Measurements from ENCODE around the gene JMJD4. TPM values are rescaled to one million over a fixed set of nuclear protein-coding genes. Genes with fewer than 3 reads are reported as not detected.

JMJD4 gene
- total RNA-seq, 4 donors from 2014 or later: 9.2 to 21.6 (median 19.9) TPM

DNA sequence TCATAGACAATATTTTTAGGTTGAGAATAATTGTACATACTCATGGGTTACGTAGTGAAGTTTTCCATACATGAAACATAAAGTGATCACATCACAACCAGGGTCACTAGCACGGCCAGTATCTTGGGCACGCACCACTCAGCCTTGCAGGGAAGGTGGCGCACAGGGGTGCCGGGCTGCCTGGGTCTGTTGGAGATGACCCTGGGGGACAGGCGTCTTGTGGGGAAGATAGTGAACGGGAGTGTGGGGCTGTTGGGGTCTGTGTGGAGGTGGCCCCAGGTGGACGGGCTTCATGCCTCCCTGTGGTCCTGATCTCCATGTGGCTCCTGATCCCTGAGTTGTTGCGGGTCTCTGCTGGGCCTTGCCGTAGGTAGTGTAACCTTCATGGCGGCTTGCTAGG is 42.1 kb upstream of the JMJD4 start:
- H3K27me3 ChIP-seq: no peaks in the 10 kb centered on the region
- ATAC-seq: no peak
- in situ Hi-C loops (cut with MboI; ENCODE audit: low sequenced_read_pairs in 4 of 4): loop anchor here in 1 of 4 donors (10.0 kb wide), 1 partner anchor 178 kb away; no protein-coding TSS in a partner anchor
- peaks cover 0 to 11% of the 10 kb centered on the region in 2 donors for H3K36me3 ChIP-seq
- intact Hi-C loops (cut with DNase I; ENCODE audit: low total_unique reads): no loop called here
- no peak overlapping the region for H3K4me3 ChIP-seq
- no peak overlapping the region for H3K27ac ChIP-seq
- H3K4me1 ChIP-seq: no peaks in the 10 kb centered on the region
- DNase-seq: no peak
- no peaks in the 10 kb centered on the region for H3K9me3 ChIP-seq
- TF ChIP-seq, protein P1, sequence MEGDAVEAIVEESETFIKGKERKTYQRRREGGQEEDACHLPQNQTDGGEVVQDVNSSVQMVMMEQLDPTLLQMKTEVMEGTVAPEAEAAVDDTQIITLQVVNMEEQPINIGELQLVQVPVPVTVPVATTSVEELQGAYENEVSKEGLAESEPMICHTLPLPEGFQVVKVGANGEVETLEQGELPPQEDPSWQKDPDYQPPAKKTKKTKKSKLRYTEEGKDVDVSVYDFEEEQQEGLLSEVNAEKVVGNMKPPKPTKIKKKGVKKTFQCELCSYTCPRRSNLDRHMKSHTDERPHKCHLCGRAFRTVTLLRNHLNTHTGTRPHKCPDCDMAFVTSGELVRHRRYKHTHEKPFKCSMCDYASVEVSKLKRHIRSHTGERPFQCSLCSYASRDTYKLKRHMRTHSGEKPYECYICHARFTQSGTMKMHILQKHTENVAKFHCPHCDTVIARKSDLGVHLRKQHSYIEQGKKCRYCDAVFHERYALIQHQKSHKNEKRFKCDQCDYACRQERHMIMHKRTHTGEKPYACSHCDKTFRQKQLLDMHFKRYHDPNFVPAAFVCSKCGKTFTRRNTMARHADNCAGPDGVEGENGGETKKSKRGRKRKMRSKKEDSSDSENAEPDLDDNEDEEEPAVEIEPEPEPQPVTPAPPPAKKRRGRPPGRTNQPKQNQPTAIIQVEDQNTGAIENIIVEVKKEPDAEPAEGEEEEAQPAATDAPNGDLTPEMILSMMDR (IDR thresholded peaks at IDR 0.05 in 4 of 5, conservative IDR thresholded peaks at IDR 0.05 in 1 of 5): no peak
- no peak for TF ChIP-seq POLR2A (IDR thresholded peaks at IDR 0.05)

DNA sequence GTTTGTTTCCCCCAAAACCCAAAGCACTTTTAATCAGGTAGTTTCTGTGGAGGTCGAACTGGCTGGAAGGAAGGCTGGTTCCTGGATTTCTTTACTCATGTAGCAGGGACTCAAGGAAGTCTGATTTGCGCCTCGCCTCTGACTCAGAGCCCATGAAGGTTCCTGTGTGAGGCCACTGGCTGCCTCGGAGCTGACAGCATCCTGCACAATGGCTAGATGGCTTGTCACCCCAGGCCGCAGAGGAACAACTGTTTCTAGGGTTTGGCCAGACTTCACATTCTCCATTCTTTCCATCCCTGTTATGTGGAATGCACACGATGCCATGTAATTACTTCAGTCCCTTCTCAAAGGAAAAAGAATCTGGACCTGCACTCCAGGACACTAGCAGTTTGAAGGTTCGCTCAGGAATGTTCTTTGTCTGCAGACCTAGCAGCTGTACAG is 41.2 kb upstream of the JMJD4 start:
- no peak for DNase-seq
- in situ Hi-C loops (cut with MboI; ENCODE audit: low sequenced_read_pairs in 4 of 4) (loop anchor here in 1 of 4 donors (10.0 kb wide), 1 partner anchor 178 kb away; no protein-coding TSS in a partner anchor), intact Hi-C loops (cut with DNase I; ENCODE audit: low total_unique reads) (no loop called here)
- no peak overlapping the region for H3K27ac ChIP-seq
- H3K36me3 ChIP-seq: peaks cover 0 to 11% of the 10 kb centered on the region in 2 donors
- no peak for TF ChIP-seq POLR2A (IDR thresholded peaks at IDR 0.05)
- no peaks in the 10 kb centered on the region for H3K9me3 ChIP-seq
- H3K4me1 ChIP-seq: no peaks in the 10 kb centered on the region
- H3K4me3 ChIP-seq: no peak overlapping the region
- no peaks in the 10 kb centered on the region for H3K27me3 ChIP-seq
- no peak for ATAC-seq

DNA sequence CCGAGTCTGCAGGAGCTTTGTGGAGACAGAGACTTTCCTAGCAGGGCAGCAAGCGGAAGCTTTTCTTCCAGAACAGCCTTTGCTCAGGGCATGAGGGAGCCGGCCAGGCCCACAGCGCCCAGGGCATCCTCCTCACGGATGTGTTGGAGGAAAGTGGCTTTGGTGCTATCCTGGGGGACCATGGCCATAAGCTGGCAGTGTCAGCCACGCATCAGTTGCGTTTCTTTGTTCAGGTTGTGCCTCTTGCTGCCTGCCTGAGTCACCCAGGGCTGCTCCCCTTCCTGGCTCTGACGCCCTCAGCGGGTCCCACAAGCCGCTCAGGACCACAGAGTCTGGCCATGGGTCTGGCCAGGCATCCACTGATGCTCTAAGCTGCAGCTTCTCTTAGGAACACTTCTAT is 40.7 kb upstream of the JMJD4 start:
- ATAC-seq (no peak), DNase-seq (no peak)
- TF ChIP-seq POLR2A (IDR thresholded peaks at IDR 0.05): no peak
- TF ChIP-seq, protein P1 (IDR thresholded peaks at IDR 0.05 in 4 of 5, conservative IDR thresholded peaks at IDR 0.05 in 1 of 5): no peak
- H3K9me3 ChIP-seq: no peaks in the 10 kb centered on the region
- no peak overlapping the region for H3K27ac ChIP-seq
- peaks cover 0 to 11% of the 10 kb centered on the region in 2 donors for H3K36me3 ChIP-seq
- H3K4me1 ChIP-seq: no peaks in the 10 kb centered on the region
- in situ Hi-C loops (cut with MboI; ENCODE audit: low sequenced_read_pairs in 4 of 4) (loop anchor here in 1 of 4 donors (10.0 kb wide), 1 partner anchor 179 kb away; no protein-coding TSS in a partner anchor), intact Hi-C loops (cut with DNase I; ENCODE audit: low total_unique reads) (no loop called here)
- no peaks in the 10 kb centered on the region for H3K27me3 ChIP-seq
- H3K4me3 ChIP-seq: no peak overlapping the region

DNA sequence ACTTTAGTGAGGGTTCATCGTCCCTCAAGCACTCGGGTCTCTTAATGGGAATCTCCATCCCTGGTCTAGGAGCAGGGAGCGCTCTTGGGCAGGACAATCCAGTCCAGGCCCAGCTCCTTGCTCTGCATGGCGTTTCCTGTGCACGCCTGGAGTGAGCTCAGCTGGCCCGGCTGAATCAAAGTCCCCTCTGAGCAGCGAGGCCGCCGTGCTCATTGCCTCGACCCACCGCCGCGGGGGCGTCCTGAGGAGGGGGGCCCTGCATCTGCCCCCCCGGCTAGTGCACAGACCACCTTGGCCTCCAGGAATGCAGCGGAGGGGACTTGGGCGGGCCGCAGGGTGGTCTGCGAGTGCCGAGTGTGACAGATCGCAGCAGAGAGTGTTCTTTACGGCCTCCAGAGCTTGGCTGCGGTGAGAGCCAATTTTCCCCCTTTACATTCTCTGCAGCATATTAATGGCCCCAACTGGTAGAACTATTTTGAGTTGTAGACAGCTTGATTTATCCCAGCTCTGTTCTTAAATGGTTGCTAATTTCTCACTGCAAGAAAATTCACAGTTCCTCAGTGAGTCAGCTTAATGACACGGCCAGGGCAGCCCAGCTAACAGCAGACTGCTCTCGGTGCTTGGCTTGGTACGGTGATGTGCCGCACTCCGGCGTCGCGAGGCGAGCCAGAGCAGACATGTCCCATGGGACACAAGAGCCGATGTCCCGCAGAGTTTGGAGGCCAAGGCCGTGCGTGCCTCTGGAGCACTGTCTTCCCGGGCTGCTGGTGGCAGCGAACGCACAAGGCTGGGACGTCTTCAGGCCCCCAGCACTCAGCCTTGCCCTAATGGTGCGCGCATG is 39.9 kb upstream of the JMJD4 start:
- H3K4me3 ChIP-seq: no peak overlapping the region
- ATAC-seq: no peak
- no peaks in the 10 kb centered on the region for H3K9me3 ChIP-seq
- peaks cover 0 to 11% of the 10 kb centered on the region in 2 donors for H3K36me3 ChIP-seq
- DNase-seq: no peak
- TF ChIP-seq POLR2A (IDR thresholded peaks at IDR 0.05): no peak
- TF ChIP-seq, protein P1 (IDR thresholded peaks at IDR 0.05 in 4 of 5, conservative IDR thresholded peaks at IDR 0.05 in 1 of 5): no peak
- intact Hi-C loops (cut with DNase I; ENCODE audit: low total_unique reads): no loop called here
- in situ Hi-C loops (cut with MboI; ENCODE audit: low sequenced_read_pairs in 4 of 4): loop anchor here in 2 of 4 donors (10.0 to 25.0 kb wide), 3 partner anchors 180 to 312 kb away; partner anchors contain the start of gene ARF1 (in 1 of the 2)
- no peak overlapping the region for H3K27ac ChIP-seq
- H3K4me1 ChIP-seq: no peaks in the 10 kb centered on the region
- no peaks in the 10 kb centered on the region for H3K27me3 ChIP-seq

DNA sequence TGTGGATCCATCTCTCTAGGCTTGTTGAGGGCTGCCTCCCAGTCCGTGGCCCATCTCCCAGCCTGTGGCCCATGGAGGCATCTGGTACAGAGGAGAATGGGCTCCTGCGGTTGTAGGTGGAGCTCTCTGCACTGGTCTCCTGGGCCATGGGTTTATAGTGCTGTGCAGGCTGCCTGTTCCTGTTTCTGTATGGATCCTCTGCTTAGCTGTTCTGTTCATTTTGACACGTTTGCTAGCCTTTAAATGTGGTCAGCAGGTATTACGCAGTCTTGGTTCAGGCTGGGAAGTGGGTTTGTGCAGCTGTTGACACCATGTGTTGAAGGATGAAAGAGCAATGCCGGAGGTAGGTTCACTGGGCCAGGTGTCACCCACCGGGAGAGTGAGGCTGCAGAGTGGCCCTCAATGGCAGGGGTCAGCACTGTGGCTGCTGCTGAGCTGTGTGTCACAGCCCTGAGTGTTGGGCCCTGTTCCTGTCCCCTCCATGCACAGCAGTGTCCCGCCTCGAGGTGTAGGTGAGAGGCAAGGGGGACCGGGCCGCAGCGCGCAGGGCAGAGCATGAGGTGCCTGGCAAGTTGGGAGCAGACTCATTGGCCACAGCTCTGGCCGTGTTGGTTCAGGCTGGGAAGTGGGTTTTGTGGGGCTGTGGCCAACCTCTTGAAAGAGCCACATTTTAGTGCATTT is 39.1 kb upstream of the JMJD4 start:
- no peak for ATAC-seq
- DNase-seq: no peak
- no peaks in the 10 kb centered on the region for H3K4me1 ChIP-seq
- H3K9me3 ChIP-seq: no peaks in the 10 kb centered on the region
- in situ Hi-C loops (cut with MboI; ENCODE audit: low sequenced_read_pairs in 4 of 4) (loop anchor here in 2 of 4 donors (10.0 to 25.0 kb wide), 3 partner anchors 181 to 313 kb away; partner anchors contain the start of gene ARF1 (in 1 of the 2)), intact Hi-C loops (cut with DNase I; ENCODE audit: low total_unique reads) (no loop called here)
- peaks cover 0 to 11% of the 10 kb centered on the region in 2 donors for H3K36me3 ChIP-seq
- TF ChIP-seq, protein P1 (IDR thresholded peaks at IDR 0.05 in 4 of 5, conservative IDR thresholded peaks at IDR 0.05 in 1 of 5): no peak
- TF ChIP-seq POLR2A (IDR thresholded peaks at IDR 0.05): no peak
- no peak overlapping the region for H3K27ac ChIP-seq
- no peak overlapping the region for H3K4me3 ChIP-seq
- no peaks in the 10 kb centered on the region for H3K27me3 ChIP-seq

All from gastrocnemius medialis (tissue), 4 donors.